SU-DHL-6 (cell line): ENCODE results near the gene FBXO15.

Experiments
- CTCF ChIP-seq: fragments of 200-600 bp; sonication (generic); IDR thresholded peaks from one replicate; pipeline ENCODE4 v1.5.1; 2017; ENCODE audit warnings: antibody characterized with exemption, mild to moderate bottlenecking, low read length, moderate library complexity; ENCODE audit not compliant: insufficient read depth, poor library complexity, severe bottlenecking
- EZH2phosphoT487 ChIP-seq: fragments of 200-600 bp; sonication (generic), shearing (Covaris generic); conservative IDR thresholded peaks from 2 replicates; pipeline ENCODE4 v1.6.1; 2018; ENCODE audit warnings: mild to moderate bottlenecking, antibody characterized with exemption, low read length, moderate library complexity, mixed read lengths

- TF ChIP-seq CTCF (no peak), EZH2phosphoT487 (no peak)
Measured at GRCh38 chr18:74148543-74149070, 973 bp upstream of the FBXO15 start.
